ENCODE results near the gene RPS15.

Gene RPS15

GRCh38 chr19:1429750-1430149 lies 8.4 kb upstream of the RPS15 start:
- H3K27ac ChIP-seq (ENCODE audit: low read depth, low read length, severe bottlenecking): no peak overlapping the region
- peaks cover 92% of the 10 kb centered on the region for H3K36me3 ChIP-seq (ENCODE audit: control insufficient read depth, insufficient read depth, low read length)
- H3K9me3 ChIP-seq (ENCODE audit: control insufficient read depth, low read length): no peaks in the 10 kb centered on the region
- WGBS, 2 experiments (ENCODE audit: insufficient coverage in 2 of 2): 93 to 99% methylated on average over 12 to 14 of the region's 14 CpGs
- peaks cover 8% of the 10 kb centered on the region for H3K4me1 ChIP-seq (ENCODE audit: control insufficient read depth, insufficient read depth, low read length, poor library complexity, severe bottlenecking)
- no peak overlapping the region for H3K4me3 ChIP-seq (ENCODE audit: extremely low read depth, insufficient read depth, low read length, poor library complexity, severe bottlenecking)

GRCh38 chr19:1430246-1430645 lies 8.0 kb upstream of the RPS15 start:
- Histone ChIP-seq H3K9me3 (ENCODE audit: control insufficient read depth, low read length) (no peaks in the 10 kb centered on the region), H3K4me3 (ENCODE audit: extremely low read depth, insufficient read depth, low read length, poor library complexity, severe bottlenecking) (no peak overlapping the region), H3K27ac (ENCODE audit: low read depth, low read length, severe bottlenecking) (no peak overlapping the region), H3K4me1 (ENCODE audit: control insufficient read depth, insufficient read depth, low read length, poor library complexity, severe bottlenecking) (peaks cover 11% of the 10 kb centered on the region), H3K36me3 (ENCODE audit: control insufficient read depth, insufficient read depth, low read length) (peaks cover 90% of the 10 kb centered on the region)
- WGBS, 2 experiments (ENCODE audit: insufficient coverage in 2 of 2): 96 to 98% methylated on average over 8 of the region's 14 CpGs

- WGBS, 2 experiments (ENCODE audit: insufficient coverage in 2 of 2): 93 to 98% methylated on average over 19 to 24 of the region's 24 CpGs
- no peak overlapping the region for H3K27ac ChIP-seq (ENCODE audit: low read depth, low read length, severe bottlenecking)
- H3K4me3 ChIP-seq (ENCODE audit: extremely low read depth, insufficient read depth, low read length, poor library complexity, severe bottlenecking): no peak overlapping the region
- H3K36me3 ChIP-seq (ENCODE audit: control insufficient read depth, insufficient read depth, low read length): peaks cover 79% of the 10 kb centered on the region
- peaks cover 11% of the 10 kb centered on the region for H3K4me1 ChIP-seq (ENCODE audit: control insufficient read depth, insufficient read depth, low read length, poor library complexity, severe bottlenecking)
- H3K9me3 ChIP-seq (ENCODE audit: control insufficient read depth, low read length): no peaks in the 10 kb centered on the region
Observed at GRCh38 chr19:1431759-1432506, 6.3 kb upstream of the RPS15 start.

- peaks cover 73% of the 10 kb centered on the region for H3K36me3 ChIP-seq (ENCODE audit: control insufficient read depth, insufficient read depth, low read length)
- H3K27ac ChIP-seq (ENCODE audit: low read depth, low read length, severe bottlenecking): no peak overlapping the region
- 96 to 100% methylated on average over 7 to 11 of the region's 16 CpGs for WGBS, 2 experiments (ENCODE audit: insufficient coverage in 2 of 2)
- no peak overlapping the region for H3K4me3 ChIP-seq (ENCODE audit: extremely low read depth, insufficient read depth, low read length, poor library complexity, severe bottlenecking)
- no peaks in the 10 kb centered on the region for H3K9me3 ChIP-seq (ENCODE audit: control insufficient read depth, low read length)
- peaks cover 11% of the 10 kb centered on the region for H3K4me1 ChIP-seq (ENCODE audit: control insufficient read depth, insufficient read depth, low read length, poor library complexity, severe bottlenecking)
Observed at GRCh38 chr19:1432507-1432887, 5.7 kb upstream of the RPS15 start.

GRCh38 chr19:1433119-1434039 lies 4.8 kb upstream of the RPS15 start:
- H3K4me3 ChIP-seq (ENCODE audit: extremely low read depth, insufficient read depth, low read length, poor library complexity, severe bottlenecking): no peak overlapping the region
- peaks cover 64% of the 10 kb centered on the region for H3K36me3 ChIP-seq (ENCODE audit: control insufficient read depth, insufficient read depth, low read length)
- no peak overlapping the region for H3K27ac ChIP-seq (ENCODE audit: low read depth, low read length, severe bottlenecking)
- H3K4me1 ChIP-seq (ENCODE audit: control insufficient read depth, insufficient read depth, low read length, poor library complexity, severe bottlenecking): peaks cover 11% of the 10 kb centered on the region
- H3K9me3 ChIP-seq (ENCODE audit: control insufficient read depth, low read length): no peaks in the 10 kb centered on the region
- 96% methylated on average over 32 to 44 of the region's 47 CpGs for WGBS, 2 experiments (ENCODE audit: insufficient coverage in 2 of 2)

GRCh38 chr19:1434040-1434366 lies 4.2 kb upstream of the RPS15 start:
- H3K9me3 ChIP-seq (ENCODE audit: control insufficient read depth, low read length): no peaks in the 10 kb centered on the region
- no peak overlapping the region for H3K27ac ChIP-seq (ENCODE audit: low read depth, low read length, severe bottlenecking)
- WGBS, 2 experiments (ENCODE audit: insufficient coverage in 2 of 2): 91 to 98% methylated on average over 17 of the region's 17 CpGs
- no peak overlapping the region for H3K4me3 ChIP-seq (ENCODE audit: extremely low read depth, insufficient read depth, low read length, poor library complexity, severe bottlenecking)
- peaks cover 58% of the 10 kb centered on the region for H3K36me3 ChIP-seq (ENCODE audit: control insufficient read depth, insufficient read depth, low read length)
- peaks cover 11% of the 10 kb centered on the region for H3K4me1 ChIP-seq (ENCODE audit: control insufficient read depth, insufficient read depth, low read length, poor library complexity, severe bottlenecking)

GRCh38 chr19:1434577-1435060 lies 3.6 kb upstream of the RPS15 start:
- no peak overlapping the region for H3K4me3 ChIP-seq (ENCODE audit: extremely low read depth, insufficient read depth, low read length, poor library complexity, severe bottlenecking)
- H3K36me3 ChIP-seq (ENCODE audit: control insufficient read depth, insufficient read depth, low read length): peaks cover 56% of the 10 kb centered on the region
- no peaks in the 10 kb centered on the region for H3K9me3 ChIP-seq (ENCODE audit: control insufficient read depth, low read length)
- peak overlapping the region; percentile 29 for H3K27ac ChIP-seq (ENCODE audit: low read depth, low read length, severe bottlenecking)
- peaks cover 5% of the 10 kb centered on the region for H3K4me1 ChIP-seq (ENCODE audit: control insufficient read depth, insufficient read depth, low read length, poor library complexity, severe bottlenecking)
- WGBS, 2 experiments (ENCODE audit: insufficient coverage in 2 of 2): 89 to 94% methylated on average over 19 to 27 of the region's 39 CpGs

GRCh38 chr19:1435378-1435989 lies 2.7 kb upstream of the RPS15 start:
- Histone ChIP-seq H3K9me3 (ENCODE audit: control insufficient read depth, low read length) (no peaks in the 10 kb centered on the region), H3K36me3 (ENCODE audit: control insufficient read depth, insufficient read depth, low read length) (peaks cover 57% of the 10 kb centered on the region), H3K27ac (ENCODE audit: low read depth, low read length, severe bottlenecking) (peak overlapping the region; percentile 23), H3K4me1 (ENCODE audit: control insufficient read depth, insufficient read depth, low read length, poor library complexity, severe bottlenecking) (peaks cover 11% of the 10 kb centered on the region), H3K4me3 (ENCODE audit: extremely low read depth, insufficient read depth, low read length, poor library complexity, severe bottlenecking) (no peak overlapping the region)
- 91 to 95% methylated on average over 14 to 20 of the region's 21 CpGs for WGBS, 2 experiments (ENCODE audit: insufficient coverage in 2 of 2)

- Histone ChIP-seq H3K4me3 (ENCODE audit: extremely low read depth, insufficient read depth, low read length, poor library complexity, severe bottlenecking) (no peak overlapping the region), H3K36me3 (ENCODE audit: control insufficient read depth, insufficient read depth, low read length) (peaks cover 64% of the 10 kb centered on the region), H3K27ac (ENCODE audit: low read depth, low read length, severe bottlenecking) (peak overlapping the region; percentile 30), H3K4me1 (ENCODE audit: control insufficient read depth, insufficient read depth, low read length, poor library complexity, severe bottlenecking) (peaks cover 14% of the 10 kb centered on the region), H3K9me3 (ENCODE audit: control insufficient read depth, low read length) (no peaks in the 10 kb centered on the region)
- WGBS, 2 experiments (ENCODE audit: insufficient coverage in 2 of 2): 93% methylated on average over 6 to 7 of the region's 8 CpGs
Observed at GRCh38 chr19:1437609-1438008, 587 bp upstream of the RPS15 start.

GRCh38 chr19:1438933-1439354 lies 748 bp downstream of the RPS15 start:
- 1 to 2% methylated on average over 19 to 25 of the region's 26 CpGs for WGBS, 2 experiments (ENCODE audit: insufficient coverage in 2 of 2)
- H3K27ac ChIP-seq (ENCODE audit: low read depth, low read length, severe bottlenecking): peak overlapping the region; percentile 96
- peaks cover 17% of the 10 kb centered on the region for H3K4me1 ChIP-seq (ENCODE audit: control insufficient read depth, insufficient read depth, low read length, poor library complexity, severe bottlenecking)
- H3K9me3 ChIP-seq (ENCODE audit: control insufficient read depth, low read length): no peaks in the 10 kb centered on the region
- peaks cover 53% of the 10 kb centered on the region for H3K36me3 ChIP-seq (ENCODE audit: control insufficient read depth, insufficient read depth, low read length)
- peak overlapping the region; percentile 89 for H3K4me3 ChIP-seq (ENCODE audit: extremely low read depth, insufficient read depth, low read length, poor library complexity, severe bottlenecking)
